Neural cell (in vitro differentiated cells): ENCODE data around the gene NR1I3.

Experiments used
- CTCF ChIP-seq: fragments of 450-650 bp; IDR thresholded peaks from 2 replicates; pipeline ENCODE4 v1.5.1; 2014; ENCODE audit warnings: antibody characterized with exemption, mild to moderate bottlenecking, moderate library complexity; ENCODE audit not compliant: poor library complexity, severe bottlenecking
- EP300 ChIP-seq: fragments of 450-650 bp; conservative IDR thresholded peaks from 2 replicates; pipeline ENCODE4 v1.6.1; 2014; ENCODE audit warnings: antibody characterized with exemption, mild to moderate bottlenecking, moderate library complexity; ENCODE audit not compliant: poor library complexity, severe bottlenecking
- POLR2AphosphoS5 ChIP-seq: IDR thresholded peaks from 2 replicates; pipeline ENCODE4 v1.6.1; 2012
- SMC3 ChIP-seq: fragments of 450-650 bp; conservative IDR thresholded peaks from 2 replicates; pipeline ENCODE4 v1.6.1; 2014; ENCODE audit warnings: antibody characterized with exemption, mild to moderate bottlenecking, moderate library complexity; ENCODE audit not compliant: poor library complexity

- TF ChIP-seq CTCF (no peak), EP300 (no peak), POLR2AphosphoS5 (no peak), SMC3 (no peak)
Observed at GRCh38 chr1:161198897-161199431, 39.0 kb downstream of the NR1I3 start, which contains the start of gene ADAMTS4.
